D341Med (cell line): ENCODE data around the gene TFDP1.

Experiments
- DNase-seq: peaks from one replicate; pipeline ENCODE4 v3.0.0; 2012; ENCODE audit warnings: low spot score

TFDP1 gene, protein sequence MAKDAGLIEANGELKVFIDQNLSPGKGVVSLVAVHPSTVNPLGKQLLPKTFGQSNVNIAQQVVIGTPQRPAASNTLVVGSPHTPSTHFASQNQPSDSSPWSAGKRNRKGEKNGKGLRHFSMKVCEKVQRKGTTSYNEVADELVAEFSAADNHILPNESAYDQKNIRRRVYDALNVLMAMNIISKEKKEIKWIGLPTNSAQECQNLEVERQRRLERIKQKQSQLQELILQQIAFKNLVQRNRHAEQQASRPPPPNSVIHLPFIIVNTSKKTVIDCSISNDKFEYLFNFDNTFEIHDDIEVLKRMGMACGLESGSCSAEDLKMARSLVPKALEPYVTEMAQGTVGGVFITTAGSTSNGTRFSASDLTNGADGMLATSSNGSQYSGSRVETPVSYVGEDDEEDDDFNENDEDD

DNA sequence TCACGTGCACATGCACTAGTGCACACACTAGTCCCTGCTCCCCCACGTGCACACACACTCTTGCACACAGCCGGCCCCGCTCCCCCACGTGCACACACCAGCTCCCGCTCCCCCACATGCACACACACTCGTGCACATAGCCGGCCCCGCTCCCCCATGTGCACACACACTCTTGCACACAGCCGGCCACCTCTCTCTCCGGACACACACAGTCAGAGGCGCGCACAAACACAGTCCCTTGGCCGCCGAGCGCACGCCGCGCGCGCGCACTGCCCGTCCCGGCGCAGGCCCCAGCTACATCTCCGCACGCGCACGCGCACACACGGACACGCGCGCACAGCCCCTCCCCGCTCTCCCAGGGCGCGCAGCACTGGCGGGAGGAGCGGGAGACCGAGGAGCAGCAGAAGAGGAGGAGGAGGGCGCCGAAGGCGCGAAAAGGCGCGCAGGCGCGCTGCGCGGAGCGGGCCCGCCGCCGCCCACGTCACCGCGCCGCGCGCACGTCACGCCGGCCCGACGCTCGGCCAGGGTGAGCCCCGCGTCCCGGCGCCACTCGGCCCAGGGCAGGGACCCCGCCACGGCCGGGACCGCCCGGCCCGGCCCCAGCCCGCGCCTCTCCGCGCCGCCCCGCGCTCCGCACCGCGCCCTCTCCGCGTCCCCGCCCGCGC, at the start of gene TFDP1:
Gene TFDP1 (plus strand): TSS at position 549 of the 665 bp plus-strand sequence. CDS start 1,085 bp downstream, outside the sequence.
- peak; percentile 98 for DNase-seq

DNA sequence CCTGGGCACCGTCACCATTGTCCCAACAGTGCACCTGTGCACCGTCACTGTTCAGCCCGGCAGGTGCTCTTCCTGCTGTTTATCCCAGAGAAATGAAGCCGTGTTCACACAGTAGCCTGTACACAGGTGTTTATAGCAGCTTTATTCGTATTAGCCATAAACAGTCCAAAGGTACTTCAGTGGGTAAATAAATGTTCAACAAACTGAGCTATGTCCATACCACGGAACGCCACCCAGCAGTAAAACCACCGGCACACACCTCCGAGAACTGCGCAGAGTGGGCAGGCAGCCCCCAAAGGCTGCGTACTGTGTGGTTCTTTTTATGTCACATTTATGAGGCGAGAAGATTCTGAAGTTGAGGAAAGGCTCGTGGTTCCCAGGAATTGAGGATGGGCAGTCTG, 49.2 kb upstream of the TFDP1 start:
- no peak for DNase-seq

DNA sequence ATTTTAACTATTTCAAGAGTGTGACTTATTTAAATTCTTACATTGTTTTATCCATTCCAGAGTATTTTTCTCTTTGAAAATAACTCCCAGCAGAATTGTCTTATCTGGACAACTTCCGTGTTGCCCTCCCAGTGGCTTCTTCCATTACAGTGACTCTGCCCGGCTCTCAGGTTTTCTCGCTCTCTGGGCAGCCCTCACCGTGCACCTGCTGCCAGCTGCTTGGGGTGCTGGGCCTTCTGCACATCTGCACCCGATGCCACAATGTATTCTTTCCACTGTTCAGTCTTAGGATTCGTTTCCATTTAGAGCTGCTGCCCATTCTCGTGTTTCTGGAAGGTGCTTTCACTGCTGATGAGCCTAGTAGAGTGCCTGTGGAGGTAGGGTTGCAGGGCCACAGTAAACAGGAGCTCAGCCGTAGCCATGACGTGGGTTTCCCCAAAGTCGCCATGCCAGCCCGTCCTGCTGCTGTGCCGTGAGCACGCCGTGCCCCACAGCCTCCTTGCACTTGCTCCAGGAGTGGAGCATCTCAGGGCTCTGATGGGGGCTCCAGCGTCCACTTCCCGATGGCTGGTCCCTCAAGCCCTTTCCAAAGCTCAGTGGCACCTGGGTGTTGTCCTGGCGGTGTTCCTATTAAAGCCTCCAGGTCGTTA, 48.0 kb upstream of the TFDP1 start:
- no peak for DNase-seq

DNA sequence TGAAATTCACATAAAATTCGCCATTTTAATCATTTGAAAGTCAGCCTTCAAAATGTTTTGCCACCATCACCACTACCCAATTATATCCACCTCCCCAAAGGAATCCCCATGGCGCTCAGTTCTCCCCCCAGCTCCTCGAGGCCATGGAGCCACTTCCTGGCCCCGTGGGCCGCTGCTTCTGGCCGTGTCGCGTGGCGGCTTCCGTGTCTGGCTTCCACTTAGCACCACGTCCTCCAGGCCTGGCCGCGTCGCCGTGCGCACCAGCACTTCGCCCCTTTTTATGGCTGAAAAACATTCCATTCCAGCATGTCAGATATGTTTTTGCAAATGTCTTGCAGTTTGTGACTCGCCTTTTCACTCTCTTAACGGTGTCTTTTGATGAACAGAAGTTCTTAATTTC, 47.3 kb upstream of the TFDP1 start:
- no peak for DNase-seq

DNA sequence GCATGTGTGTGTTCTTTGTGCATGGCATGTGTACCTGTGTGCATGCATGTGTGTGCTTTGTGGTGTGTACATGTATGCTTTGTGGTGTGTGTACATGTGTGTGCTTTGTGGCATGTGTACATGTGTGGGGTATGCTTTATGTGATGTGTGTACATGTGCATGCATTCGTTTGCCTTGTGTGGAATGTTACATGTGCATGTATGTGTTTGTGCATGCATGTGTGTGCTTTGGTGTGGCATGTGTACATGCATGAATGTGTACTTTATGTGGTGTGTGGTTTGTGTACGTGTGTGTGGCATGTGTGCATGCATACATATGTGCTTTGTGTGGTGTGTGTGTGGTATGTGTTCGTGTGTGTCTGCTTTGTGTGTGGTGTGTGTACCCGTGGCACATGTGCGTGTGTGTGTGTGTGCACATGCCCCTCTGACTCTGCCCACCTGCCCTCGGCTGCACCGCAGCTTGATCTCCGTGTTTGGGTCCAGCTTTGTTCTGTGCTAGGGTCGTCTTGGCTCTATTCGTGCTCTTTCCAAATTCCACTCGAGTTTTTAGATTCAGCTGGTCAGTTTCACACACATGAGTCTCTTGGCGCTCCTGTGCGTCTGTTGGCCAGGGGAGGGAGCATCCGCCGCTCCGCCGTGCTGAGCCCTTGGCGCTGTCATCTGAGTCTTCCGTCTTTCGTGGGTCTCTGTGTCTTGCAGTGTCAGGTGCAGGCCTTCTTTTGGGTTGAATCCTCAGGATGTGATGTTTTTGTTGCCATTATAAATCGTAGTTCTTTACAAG, 46.5 kb upstream of the TFDP1 start:
- no peak for DNase-seq

DNA sequence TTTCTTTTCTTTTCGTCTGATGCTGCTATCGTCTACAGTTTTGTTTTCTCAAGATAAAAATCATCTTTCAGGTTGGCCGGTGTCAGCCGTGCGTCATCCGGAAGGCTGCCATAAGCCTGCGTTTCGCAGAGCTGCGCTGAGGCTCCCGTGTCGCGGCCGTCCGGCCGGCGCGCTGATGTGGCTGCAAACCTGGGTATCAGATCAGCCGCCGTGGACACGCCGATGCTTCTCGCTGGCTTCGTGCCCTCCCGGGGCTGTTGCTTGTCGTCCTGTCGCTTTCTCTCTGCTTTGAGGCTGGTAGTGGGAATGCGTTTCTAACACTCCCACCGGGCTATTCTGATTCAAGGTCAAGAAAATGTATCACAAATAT, 45.9 kb upstream of the TFDP1 start:
- DNase-seq, result no peak

DNA sequence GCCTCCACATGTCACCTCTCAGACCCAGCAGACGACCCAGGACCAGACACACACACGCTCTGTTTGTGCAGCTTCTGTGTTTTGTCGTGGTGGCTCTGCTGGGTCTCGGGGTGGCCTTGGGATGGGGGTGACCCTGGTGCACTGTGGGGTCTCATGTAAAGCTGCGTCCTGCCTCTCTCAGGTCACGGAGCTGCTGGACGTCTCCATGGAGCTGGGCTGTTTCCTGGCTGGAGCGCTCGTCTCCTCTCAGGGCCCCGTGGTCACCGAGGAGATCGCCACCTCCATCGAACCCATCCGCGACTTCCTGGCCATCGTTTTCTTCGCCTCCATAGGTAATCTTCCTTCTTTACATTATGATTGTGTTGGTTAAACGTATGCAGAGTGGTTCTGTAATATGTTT, 45.4 kb upstream of the TFDP1 start:
- DNase-seq, result no peak

DNA sequence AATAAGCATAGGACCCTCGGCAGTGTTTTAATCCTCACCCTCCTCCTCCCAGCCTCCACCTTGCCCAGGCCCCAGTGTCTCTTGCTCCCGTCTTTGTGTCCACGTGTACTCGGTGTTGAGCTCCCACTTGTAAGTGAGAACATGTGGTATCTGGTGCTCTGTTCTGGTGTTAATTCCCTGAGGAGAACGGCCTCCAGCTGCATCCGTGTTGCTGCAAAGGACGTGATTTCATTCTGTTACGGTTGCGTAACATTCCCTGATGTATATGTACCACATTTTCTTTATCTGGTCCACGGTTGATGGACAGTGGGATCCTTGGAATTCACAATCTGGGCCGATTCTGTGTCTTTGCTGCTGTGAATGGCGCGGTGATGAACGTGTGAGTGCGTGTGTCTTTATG, 44.7 kb upstream of the TFDP1 start:
- no peak for DNase-seq

DNA sequence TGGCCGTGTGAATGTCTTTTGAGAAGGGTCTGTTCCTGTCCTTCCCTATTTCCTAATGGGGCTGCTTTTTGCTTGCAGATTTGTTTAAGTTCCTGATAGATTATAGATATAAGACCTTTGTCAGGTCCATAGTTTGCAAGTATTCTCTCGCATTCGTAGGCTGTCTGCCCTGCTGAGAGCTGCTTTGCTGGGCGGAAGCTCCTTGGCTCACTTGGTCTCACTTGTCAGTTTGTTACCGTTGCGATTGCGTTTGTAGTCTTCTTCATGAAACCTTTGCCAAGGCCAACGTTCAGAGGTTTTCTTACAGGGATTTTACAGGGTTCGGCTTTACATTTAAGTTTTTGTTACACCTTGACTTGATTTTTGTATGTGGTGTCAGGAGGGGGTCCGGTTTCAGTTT, 44.0 kb upstream of the TFDP1 start:
- no peak for DNase-seq

DNA sequence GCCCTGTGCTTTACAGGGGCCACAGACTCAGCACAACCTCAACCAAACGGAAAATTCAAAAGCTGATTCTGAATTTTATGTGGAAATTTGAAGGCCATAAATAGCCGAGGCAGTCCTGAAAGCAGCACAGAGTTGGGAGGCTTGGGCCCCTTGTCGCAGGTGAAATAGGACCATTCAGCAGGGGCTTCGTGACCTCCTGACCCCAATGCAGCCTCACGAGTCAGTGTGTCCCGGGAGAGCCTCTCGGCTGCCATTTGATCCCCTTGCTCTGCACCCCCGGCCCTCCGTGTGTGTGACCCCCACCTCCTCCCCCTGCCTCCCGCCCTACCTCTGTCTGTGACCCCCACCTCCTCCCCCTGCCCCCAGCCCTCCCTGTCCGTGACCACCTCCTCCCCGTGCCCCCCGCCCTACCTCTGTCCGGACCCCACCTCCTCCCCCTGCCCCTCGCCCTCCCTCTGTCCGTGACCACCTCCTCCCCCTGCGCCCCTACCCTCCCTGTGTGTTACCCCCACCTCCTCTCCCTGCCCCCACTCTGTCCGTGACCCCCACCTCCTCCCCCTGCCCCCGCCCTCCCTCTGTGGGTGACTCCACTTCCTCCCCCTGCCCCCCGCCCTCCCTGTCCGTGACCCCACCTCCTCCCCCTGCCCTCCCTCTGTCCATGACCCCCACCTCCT, 41.7 kb upstream of the TFDP1 start:
- DNase-seq, result no peak

DNA sequence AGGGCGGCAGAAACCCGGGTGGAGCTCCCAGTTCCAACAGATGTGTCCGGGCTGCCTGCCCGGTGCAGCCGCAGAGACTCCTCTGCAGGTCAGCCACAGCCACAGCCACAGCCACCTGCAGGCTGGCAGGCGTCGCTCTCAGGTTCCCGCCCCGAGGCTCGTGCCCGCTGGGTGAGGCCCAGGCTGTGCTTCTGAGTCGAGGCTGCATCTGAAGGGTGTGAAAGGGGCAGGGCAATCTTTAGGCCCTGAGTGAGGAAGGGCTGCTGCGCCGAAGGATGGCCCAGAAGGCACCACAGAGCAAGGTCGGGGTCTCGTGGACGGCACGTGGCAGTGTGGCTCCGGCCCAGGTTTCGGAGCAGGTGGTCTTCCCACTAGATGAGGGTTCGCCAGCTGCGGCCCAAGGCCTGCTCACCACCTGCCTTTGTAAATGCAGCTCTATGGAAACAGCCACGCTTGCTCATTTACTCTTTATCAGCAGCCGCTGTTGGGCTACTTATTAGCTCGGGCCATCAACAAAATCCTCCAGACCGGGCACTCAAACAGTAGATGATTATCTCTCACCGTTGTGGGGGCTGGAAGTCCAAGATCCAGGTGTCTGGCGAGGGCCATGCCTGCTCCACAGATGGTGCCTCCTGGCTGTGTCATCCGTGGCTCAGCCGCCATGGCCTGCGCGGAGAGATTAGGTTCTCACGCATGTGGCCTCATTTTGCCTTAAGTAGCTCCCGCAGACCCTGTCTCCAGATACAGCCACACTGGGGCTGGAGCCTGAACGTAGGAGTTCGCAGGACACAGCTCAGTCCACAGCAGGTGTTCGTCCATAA, 40.3 kb upstream of the TFDP1 start:
- no peak for DNase-seq

DNA sequence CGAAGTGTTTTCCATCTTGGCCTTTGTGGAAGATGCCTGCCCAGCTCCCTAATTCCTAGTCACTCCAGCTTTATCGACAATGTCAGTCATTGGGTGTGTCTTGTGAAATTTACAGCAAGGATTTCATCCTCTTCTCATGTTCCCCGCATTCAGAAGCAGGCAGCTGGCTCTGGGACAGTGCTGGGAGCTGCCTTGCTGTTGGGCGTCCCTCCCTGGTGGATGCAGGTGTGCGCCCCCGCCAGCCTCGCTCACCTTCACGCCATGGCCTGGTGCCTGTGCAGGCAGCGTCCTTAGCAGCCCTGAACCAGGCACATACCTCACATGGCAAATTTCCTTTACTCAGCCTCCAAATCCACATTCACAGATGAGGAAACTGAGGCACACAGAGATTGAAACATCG, 39.7 kb upstream of the TFDP1 start:
- DNase-seq, result no peak

DNA sequence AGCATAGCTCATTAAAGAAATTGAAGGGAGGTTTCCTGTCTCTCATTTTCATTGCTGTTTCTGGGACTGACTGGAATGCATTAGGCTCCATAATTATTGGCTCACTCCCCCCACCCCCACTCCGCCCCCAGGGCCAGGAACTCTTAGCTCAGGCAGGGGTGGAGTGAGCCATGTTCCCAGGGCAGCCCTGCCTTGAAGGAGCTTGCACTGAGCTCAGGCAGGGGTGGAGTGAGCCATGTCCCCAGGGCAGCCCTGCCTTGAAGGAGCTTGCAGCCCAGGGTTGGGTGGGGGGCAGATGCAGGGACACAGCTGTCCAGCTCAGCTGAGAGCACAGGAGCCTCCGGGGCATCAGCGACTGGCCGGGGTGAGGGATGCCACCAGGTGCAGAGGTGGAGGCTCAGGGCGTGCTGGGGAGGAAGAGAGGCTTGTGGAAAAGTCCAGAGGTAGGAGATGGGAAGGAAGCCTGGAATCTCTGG, 39.1 kb upstream of the TFDP1 start:
- DNase-seq, result no peak

DNA sequence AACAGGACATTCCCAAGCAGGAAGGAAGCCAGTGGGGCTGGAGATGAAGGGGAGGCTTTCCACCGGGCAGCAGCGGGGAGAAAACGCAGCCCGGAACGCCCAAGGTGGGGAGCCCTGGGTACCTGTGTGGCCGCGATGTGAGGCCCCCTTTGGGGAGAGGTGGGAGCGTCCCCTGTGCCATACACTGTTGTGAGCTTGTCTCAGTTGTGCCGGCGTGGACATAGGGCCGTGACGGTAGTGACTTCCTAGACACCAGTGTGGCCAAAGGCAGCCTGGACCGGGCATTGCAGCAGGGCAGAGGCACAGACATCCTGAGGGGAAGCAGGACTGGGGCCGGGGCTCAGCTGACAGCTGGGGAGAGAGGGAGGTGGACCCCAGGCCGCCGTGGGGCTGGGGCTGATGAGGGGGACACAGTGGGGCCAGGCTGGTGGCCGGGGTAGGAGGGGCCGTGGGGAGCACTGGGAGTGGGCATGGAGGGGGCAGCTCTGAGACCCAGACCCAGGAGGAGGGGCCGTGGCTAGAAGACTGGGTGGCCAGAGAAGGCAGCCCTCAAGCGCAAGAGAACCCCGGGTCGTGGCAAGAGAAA, 38.5 kb upstream of the TFDP1 start:
- DNase-seq, result no peak

DNA sequence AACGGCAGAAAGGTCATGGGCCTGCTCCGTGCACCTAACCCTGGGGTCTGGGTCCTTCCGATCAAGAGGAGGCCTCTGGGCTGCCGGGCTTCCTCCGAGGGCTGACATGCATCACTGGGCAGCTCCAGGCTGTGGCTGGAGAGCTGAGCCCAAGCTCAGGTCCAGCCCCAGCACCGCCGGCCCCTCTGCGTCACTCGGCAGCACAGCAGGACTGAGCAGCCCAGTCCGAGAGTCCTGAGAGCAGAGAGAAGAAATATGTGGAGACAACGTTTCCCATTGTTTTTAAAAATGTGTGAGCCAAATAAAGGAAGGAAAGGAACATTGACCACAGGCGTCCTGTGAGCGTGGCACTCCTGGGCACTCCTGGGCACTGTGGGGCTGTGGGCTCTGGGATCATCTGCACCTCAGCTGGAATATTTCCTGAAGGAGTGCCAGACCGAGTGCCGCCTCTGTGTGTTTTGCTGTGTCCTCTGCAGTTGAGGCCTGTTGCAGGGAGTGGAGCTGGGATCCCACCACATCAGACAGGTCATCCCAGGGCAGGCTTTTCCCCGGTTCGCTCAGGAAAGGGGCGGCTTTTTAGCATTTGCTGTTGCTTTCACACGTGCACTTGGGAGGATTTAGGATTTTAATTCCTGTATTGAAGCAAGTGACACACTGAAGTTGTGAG, 37.8 kb upstream of the TFDP1 start:
- peak; percentile 33 for DNase-seq

DNA sequence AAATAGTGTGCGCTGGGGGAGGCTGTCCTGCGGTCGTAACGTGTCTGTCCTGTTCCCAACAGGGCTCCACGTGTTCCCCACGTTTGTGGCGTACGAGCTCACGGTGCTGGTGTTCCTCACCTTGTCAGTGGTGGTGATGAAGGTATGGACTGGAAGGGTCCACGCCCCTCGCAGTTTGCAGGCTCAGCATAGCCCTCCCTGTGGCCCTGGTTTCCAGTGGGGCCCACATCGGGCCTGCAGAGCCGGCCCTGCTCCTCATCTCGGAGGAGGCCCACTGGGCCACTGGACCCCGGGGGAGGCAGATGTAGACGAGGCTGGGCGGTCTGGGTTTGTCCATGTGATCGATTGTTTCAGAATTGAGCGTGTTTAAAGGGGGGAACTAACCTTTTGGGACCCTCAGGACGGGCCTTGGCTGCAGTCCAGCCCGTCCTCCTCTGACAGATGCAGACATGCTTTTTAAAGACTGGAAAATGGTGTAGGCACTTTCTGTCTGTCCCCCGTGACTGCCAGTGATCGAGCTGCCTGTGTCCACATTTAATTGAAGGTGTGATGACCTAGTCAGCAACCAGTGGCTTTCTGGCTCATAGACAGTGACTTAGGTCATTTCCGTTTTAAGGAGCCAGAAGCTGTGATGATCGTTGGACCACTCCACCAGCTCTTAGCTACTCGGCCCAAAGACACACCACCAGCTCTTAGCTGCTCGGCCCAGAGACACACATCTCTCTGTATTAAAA, 37.1 kb upstream of the TFDP1 start:
- peak; percentile 14 for DNase-seq

DNA sequence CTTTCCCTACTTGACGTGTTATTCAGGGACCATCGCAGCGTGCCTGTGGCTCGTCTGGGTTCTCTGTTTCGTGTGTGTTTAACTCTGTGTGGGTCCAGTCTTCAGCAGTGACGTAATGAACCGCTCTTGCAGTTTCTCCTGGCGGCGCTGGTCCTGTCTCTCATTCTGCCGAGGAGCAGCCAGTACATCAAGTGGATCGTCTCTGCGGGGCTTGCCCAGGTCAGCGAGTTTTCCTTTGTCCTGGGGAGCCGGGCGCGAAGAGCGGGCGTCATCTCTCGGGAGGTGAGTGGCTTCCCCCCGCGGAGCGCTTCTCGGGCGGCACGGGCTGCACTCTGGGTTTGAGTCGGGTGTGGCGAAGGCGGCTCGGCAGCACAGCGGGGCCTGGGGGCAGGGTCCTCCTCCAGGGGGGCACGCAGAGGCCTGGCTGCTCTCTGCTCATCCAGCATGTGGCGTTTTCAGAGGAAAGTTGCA, 36.3 kb upstream of the TFDP1 start:
- peak; percentile 14 for DNase-seq

DNA sequence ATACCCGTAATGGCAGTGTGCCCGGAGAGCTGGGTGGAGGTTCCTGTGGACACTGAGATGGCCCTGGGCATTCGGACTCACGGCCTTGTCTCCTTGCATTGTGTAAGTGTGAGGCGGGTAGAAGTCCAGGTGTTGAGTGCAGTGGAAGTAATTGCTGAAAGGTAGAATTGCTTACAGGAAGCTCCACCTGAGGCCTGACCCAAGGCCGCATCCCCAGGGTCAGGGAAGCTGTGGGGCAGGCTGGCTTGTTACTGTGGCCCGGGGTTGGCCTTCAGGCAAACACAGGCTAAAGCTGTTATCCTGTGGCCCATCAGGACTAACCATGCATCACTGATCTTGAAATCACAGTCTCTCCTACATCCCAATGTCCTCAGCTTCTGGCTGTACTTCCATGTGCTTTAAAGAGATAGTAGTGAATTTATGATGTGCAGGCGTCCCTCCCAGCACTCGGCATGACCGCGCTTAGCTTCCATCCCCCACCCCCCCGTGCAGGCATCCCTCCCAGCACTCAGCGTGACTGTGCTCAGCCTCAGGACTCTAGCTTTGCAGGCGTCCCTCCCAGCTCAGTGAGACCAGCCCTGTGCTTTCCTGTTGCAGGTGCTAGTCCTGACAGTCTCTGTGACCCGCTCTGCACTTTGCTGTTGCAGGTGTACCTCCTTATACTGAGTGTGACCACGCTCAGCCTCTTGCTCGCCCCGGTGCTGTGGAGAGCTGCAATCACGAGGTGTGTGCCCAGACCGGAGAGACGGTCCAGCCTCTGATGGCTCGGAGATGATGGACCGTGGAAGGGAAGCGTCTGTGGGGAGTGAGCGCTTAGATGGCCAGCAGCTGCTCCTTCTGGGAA, 35.6 kb upstream of the TFDP1 start:
- no peak for DNase-seq
